ENCODE measurements around the gene MT1M. TPM values are rescaled to one million over a fixed set of nuclear protein-coding genes. Genes with fewer than 3 reads are reported as not detected.
A peak's percentile ranks its signal among the peaks of the same experiment; 100 is the strongest.

The MT1M gene
- total RNA-seq, 4 donors from 2014 or later = 7.1 to 45.5 (median 33.8) TPM

GRCh38 chr16:56632848-56633365 lies 448 bp downstream of the MT1M start:
- WGBS, 2 donors = 52 to 58% methylated on average over 6 of the region's 6 CpGs
- Histone ChIP-seq H3K27me3 (peaks cover 4% of the 10 kb centered on the region), H3K36me3 (no peaks in the 10 kb centered on the region), H3K4me1 (peaks cover 0 to 14% of the 10 kb centered on the region in 2 donors), H3K9me3 (no peaks in the 10 kb centered on the region), H3K4me3 (replicated peaks in 1 of 3) (peak overlapping the region; percentile 14 to 41 (median 21)), H3K27ac (peak overlapping the region; percentile 22 to 73 (median 27))
- intact Hi-C loops (cut with DNase I) = no loop called here
- DNase-seq = no peak
- no peak for TF ChIP-seq CTCF (IDR thresholded peaks at IDR 0.05)

- TF ChIP-seq CTCF (IDR thresholded peaks at IDR 0.05) = no peak
- no peak for TF ChIP-seq POLR2A (IDR thresholded peaks at IDR 0.05)
- H3K4me3 ChIP-seq (replicated peaks in 1 of 3) = peak overlapping the region in 1 of 3 donors; percentile 41
- H3K36me3 ChIP-seq = no peaks in the 10 kb centered on the region
- peaks cover 4% of the 10 kb centered on the region for H3K27me3 ChIP-seq
- DNase-seq = no peak
- peaks cover under 1 to 18% of the 10 kb centered on the region in 2 donors for H3K4me1 ChIP-seq
- 79 to 80% methylated on average over 7 of the region's 7 CpGs for WGBS, 2 donors
- no peak overlapping the region for H3K27ac ChIP-seq
- no peaks in the 10 kb centered on the region for H3K9me3 ChIP-seq
- intact Hi-C loops (cut with DNase I) = no loop called here
These were observed 1.1 kb downstream of the MT1M start for GRCh38 chr16:56633535-56633934.

- intact Hi-C loops (cut with DNase I) = no loop called here
- Histone ChIP-seq H3K9me3 (no peaks in the 10 kb centered on the region), H3K4me1 (peaks cover 4 to 20% of the 10 kb centered on the region in 2 donors), H3K36me3 (no peaks in the 10 kb centered on the region), H3K27me3 (peaks cover 4% of the 10 kb centered on the region), H3K4me3 (replicated peaks in 1 of 3) (no peak overlapping the region), H3K27ac (no peak overlapping the region)
- WGBS, 2 donors = 41 to 45% methylated on average over 39 to 47 of the region's 47 CpGs
- no peak for DNase-seq
- TF ChIP-seq CTCF (IDR thresholded peaks at IDR 0.05) (no peak), POLR2A (IDR thresholded peaks at IDR 0.05) (no peak)
These were observed 2.4 kb downstream of the MT1M start for GRCh38 chr16:56634715-56635440.

- H3K9me3 ChIP-seq = no peaks in the 10 kb centered on the region
- DNase-seq = no peak
- WGBS, 2 donors = 29 to 41% methylated on average over 26 to 29 of the region's 40 CpGs
- no peak for TF ChIP-seq CTCF (IDR thresholded peaks at IDR 0.05)
- TF ChIP-seq POLR2A (IDR thresholded peaks at IDR 0.05) = no peak
- peaks cover 4% of the 10 kb centered on the region for H3K27me3 ChIP-seq
- no peak overlapping the region for H3K27ac ChIP-seq
- H3K4me3 ChIP-seq (replicated peaks in 1 of 3) = no peak overlapping the region
- peaks cover 4 to 20% of the 10 kb centered on the region in 2 donors for H3K4me1 ChIP-seq
- intact Hi-C loops (cut with DNase I) = no loop called here
- H3K36me3 ChIP-seq = no peaks in the 10 kb centered on the region
These were observed 3.0 kb downstream of the MT1M start for GRCh38 chr16:56635441-56635967.
